GM18519 (cell line): ENCODE results near the gene ALB.

ENCODE experiments used
- ATAC-seq: cut with Tn5 transposase; IDR thresholded peaks from one replicate; pipeline ENCODE4 v1.9.1; 2021; ENCODE audit warnings: mild to moderate bottlenecking, moderate library complexity; ENCODE audit not compliant: unreplicated experiment, low FRiP score

The ALB gene

DNA sequence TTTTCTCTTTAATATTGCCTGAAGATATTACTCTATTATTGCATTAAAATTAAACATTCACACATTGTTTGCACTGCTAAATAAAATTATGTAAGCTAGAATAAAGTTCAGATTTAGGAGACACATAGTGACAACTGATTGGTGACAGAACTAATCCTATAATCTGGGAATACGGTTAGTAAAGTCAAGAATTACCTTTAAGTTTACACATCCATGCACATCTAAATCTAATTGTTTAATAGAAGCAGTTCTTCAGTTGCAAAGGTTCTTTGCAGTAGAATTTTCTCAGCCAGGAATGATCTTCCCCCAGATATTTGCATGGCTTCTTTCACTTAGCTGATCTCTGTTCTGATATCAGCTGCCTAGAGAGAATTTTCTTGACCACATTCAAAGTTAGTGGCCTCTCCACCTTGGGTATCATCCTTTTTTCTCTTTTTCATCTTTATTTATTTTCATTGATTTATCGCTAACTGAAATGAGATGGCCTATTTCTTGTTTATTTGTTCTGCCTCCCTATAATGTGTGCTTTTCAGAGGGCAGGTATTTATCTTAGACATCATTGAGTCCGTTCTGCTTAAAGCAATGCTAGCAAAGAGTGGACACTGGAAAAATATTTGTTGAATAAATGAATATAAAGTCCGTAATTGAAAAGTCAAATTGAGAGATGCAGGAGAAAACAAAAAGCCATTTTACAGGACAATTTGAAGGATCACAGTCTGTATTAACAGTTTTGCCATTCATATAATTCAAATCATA, 44.5 kb downstream of the ALB start:
- no peak for ATAC-seq

DNA sequence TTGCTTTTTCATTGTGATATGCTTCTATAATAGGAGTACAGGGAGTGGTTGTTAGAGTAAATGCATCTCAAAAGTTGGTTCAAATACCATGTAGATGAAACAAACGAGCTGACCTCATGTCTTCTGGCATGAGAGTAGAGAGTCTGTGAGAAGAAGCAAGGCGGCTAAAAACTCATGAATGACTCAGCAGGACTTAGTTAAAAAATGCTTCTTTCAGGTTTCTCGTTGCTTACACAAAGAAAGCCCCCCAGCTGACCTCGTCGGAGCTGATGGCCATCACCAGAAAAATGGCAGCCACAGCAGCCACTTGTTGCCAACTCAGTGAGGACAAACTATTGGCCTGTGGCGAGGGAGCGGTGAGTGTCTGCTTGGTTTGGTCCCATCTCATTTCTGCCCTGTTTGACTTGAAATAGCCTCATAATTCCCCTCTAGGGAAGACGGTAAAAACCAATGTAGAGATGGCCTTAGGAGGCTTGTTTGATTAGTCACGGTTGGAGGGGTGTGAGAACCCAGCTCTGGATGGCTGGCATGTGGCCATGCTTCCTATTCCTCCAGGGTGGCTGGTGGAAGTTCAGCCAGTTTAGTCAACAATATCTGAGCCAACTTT, 46.4 kb downstream of the ALB start:
- no peak for ATAC-seq

DNA sequence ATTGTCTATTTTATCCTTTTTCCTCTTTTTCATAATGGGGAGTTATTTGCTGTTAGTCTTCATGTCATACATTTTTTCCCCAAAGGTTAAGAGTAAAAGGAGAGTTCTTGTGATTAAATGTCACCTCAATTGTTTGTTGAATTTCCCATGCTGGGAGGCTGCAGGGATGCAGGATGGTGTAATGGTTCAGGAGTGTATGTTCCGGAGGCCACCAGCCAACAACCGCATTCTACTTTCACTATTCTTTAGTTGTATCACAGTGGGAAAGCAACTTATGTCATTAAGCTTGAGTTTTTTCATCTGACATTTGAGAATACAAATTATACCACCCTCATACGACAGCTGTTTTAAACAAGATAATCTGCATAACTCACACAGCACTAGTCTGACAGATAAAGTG, 47.3 kb downstream of the ALB start:
- ATAC-seq: no peak

DNA sequence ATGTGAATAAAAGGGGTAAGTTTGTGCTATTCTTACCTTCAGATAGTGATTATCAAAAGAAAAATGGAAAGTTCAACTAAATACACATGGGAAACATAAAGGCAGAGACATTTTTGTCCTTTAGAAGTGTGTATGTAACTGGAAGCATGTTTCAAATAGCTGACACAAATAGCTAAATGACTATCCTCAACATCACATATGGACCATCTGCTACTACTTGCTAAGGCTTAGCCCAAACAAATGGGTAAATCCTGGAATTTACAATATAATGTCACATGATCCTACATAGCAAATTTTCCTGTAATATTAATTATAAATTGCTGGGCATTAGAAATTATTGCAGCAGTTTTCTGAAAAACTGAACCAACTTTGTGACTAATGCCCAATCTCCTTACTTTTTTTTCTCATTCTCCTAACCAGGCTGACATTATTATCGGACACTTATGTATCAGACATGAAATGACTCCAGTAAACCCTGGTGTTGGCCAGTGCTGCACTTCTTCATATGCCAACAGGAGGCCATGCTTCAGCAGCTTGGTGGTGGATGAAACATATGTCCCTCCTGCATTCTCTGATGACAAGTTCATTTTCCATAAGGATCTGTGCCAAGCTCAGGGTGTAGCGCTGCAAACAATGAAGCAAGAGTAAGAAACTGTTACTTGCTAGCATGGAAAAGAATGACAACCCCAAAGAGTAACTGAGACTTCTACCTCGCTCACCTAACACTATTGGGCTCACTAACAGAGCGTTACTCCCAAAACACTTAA, 48.1 kb downstream of the ALB start:
- no peak for ATAC-seq

DNA sequence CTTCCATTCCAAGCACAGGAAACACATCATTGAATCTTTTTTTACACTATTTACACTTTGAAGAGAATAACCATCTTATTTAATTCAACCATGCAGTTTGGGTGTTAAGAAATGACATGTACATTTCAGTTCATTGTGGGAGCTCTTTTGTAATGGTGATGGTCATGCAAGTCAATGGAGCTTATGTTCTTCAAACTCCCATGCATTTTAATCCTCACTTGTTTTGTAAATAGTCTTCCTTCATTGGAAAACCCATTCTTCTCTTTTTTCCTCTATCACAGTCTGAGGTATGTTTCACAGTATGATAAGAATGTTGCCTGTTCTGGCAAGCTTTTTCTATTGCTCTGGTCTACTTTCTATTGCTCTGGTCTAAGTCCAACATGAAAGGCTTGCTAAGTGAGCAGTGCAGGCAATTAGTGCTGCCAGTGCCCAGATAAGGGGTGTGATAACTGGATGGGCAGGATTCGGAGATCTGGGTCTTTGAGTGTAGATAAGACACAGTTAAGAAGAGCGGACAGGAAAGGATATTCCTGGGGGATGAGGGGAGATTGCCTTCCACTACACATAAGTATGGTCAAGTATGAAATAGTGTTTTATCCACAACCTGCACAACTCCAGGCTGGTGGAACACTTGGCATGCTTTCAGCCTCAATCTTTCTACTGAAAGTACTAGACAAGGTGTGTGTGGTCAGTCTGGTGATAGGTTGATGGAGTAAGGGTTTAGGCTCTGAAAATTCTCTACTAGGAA, 49.0 kb downstream of the ALB start:
- no peak for ATAC-seq

DNA sequence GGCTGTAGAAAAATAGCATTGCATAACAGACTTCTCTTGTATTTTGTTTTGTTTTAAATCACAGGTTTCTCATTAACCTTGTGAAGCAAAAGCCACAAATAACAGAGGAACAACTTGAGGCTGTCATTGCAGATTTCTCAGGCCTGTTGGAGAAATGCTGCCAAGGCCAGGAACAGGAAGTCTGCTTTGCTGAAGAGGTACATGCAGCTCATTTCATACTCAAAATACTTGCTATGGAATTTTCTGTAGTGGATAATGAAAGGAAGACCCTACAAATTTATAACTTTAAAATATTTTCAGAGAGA, 49.6 kb downstream of the ALB start:
- no peak for ATAC-seq

DNA sequence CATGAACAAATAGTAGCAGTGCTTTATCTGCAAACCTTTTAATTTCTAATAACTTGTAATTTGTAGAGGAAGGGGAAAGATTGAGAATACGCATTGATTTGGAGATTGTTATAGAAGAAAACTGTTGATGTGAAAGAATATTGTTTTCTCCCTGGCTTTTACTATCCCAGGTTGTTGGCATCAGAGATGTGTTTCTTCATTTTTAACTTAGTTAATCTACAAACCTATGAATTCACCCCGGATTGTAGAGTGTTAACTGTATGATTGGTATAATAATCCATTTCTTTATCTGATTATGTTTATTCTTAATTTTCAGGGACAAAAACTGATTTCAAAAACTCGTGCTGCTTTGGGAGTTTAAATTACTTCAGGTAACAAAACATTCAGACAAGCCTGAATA, 50.8 kb downstream of the ALB start:
- ATAC-seq: no peak

DNA sequence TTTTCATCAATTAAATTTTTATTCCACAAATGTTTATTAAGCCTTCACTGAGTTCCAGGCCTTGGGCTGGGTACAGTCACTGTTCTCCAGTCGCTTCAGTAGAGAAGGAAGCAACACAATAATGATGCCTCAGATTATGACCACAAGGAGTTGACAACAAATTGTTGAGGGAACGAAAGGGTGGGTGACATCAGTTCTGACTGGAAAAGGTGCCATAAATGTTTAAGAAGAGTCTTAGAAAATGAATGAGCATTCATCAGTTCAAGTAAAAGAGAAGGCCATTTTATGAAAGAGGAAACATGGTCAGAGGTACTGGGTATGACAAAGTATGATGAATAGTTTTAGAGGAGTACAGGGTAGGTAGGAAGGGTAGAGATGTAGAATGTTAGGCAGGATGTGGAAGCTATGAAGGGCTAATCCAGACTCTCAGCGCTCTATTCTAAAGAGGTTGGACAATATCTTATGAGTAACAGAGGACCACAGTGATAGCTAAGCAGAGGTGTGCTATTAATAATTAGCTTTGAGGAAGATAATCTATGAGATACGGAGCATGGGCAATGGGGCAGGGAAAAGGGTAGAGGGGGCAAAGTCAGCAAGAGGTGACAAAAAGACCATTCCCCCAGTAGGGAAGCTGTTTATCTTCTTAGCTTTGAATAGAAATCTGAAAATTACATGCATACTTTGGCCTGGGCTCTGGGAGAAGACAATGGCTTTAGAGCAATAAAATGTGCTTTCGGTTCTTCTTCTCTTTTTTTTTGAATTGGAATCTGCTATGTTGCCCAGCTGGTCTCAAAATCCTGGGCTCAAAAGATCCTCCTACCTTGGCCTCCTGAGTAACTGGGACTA, 52.3 kb downstream of the ALB start:
- no peak for ATAC-seq

DNA sequence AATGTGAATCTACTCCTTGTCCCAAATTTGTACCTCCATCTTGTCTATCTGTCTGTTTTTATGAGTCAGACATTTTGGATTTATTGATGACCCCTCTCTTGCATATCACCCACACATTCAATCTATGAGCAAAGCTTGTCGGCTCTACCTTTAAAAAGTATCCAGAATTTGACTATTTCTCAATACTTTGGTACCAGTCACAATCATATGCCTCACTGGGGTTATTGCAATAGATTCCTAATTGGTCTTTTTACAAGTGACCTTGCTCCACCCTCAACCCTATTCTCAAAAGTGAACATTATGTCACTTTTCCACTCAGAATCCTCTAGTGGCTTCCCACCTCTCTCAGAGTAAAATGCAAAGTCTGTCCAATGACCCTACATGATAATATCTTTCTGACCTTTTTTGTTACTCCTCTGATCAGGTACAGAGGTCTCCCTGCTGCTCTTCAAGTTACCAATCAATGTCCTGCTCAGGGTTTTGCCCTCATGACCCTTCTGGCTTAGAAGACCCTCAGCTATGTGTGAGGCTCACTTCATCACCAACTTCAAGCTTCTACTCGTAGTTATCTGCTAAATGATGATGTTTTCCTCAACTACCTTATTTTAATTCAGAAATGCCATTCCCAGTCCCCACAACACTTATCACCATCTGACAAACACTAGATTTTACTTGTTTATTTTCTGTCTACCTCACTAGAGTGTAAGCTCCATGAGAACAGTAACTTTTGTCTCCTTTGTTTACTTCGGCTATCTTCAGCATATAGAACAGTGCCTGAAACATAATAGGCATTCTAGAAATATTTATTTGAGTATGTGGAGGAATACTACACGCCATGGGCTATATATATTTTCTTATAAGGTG, 54.3 kb downstream of the ALB start:
- no peak for ATAC-seq

DNA sequence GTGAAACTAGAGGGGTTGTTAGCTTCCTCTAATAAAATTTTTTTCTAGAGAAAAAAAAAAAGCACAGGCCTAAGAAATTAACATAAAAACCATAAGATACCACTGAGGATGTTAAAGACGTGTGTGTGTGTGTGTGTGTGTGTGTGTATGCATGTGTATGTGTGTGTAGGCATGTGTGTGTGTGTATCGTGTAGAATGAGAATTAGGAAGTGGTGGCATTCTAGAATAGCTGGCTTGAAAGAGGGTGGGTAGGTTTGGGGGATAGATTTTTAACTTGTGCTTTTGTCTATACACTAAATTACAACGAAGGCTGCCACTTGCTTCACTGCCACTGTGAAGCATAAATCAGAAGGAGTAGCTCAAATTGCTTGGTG, 54.9 kb downstream of the ALB start:
- ATAC-seq: no peak

DNA sequence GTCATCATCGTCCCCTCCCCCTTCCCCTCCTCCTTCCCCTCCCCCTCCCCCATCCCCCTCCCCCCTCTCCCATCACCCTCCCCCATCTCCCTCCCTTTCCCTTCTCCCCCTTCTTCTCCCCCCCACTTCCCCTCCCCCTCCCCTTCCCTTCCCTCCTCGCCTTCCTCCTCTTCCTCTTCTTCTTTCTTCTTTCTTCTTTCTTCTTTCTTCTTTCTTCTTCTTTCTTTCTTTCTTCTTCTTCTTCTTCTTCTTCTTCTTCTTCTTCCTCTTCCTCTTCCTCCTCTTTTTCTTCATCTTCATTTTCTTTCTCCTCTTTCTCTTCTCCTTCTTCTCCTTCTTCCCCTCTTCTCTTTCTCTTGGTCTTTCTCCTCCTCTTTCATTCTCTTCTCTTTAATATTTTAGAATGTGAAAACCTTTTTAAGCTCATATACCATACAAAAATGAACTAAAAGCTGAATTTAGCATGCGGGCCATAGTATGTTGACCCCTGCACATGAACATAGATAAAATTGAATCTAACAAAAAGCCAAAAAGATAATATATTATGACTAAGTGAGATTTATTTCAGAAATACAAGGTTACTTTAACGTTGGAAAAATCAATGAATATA, 56.9 kb downstream of the ALB start:
- ATAC-seq: no peak

DNA sequence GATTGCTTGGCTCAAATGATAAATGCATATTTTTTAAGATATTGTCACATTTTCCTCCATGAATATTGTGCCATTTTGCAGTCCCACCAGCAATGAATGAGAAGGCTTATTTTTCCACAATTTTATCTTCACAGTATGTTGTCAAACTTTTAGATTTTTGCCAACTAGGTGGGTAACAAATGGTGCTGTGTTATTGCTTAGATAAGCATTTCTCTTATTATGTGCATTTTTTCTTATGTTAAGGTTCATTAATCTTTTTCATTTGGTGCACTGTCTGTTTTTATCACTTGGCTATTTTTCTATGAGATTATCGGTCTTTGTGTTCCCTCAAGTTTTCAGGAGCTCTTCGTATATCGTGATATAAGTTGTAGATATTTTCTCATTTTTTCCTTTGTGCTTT, 64.1 kb downstream of the ALB start:
- ATAC-seq: no peak

DNA sequence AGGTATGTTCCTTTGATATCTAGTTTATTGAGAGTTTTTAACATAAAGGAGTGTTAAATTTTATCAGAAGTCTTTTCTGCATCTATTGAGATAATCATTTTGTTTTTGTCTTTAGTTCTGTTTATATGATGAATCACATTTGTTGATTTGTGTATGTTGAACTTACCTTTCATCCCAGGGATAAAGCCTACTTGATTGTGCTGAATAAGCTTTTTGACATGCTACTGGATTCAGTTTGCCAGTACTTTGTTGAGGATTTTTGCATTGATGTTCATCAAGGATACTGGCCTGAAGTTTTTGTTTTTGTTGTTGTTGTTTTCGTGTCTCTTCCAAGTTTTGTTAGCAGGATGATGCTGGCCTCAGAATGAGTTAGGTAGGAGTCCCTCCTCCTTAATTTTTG, 66.6 kb downstream of the ALB start:
- ATAC-seq: no peak
